GM19193 (cell line): ENCODE measurements around the gene ICAM2.
A peak's percentile ranks its signal among the peaks of the same experiment; 100 is the strongest.

Source experiments
- POLR2A ChIP-seq: IDR thresholded peaks from 4 replicates; pipeline ENCODE4 v1.6.1; 2011; ENCODE audit not compliant: insufficient read depth, insufficient read length; ENCODE audit errors: extremely low read depth

The ICAM2 gene

DNA sequence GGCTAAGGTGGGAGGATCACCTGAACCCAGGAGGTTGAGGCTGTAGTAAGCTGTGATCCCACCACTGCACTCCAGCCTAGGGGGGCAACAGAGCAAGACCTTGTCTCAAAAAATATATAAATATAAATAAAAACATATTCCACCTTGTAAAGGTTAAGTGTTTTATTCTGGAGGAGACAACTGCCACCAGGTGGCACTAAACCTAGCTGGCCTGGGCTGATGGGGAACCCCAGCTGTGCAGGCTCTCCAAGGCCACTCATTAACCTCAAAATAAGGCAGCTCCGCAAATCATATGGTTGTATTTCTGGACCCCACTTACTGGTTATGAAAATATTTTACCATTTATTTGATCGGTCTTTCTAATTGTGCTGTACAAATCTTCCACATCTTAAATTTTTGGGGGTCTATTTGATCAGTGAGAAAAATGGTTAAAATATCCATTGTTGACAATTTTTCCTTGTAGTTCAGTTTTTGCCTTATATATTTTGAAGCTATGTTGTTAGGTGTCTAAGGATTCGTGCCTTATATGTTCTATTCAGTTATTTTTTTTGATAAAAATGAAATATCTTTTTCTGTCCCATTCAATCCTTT lies 8.5 kb upstream of the ICAM2 start:
- TF ChIP-seq POLR2A = no peak

GRCh38 chr17:64025732-64026294 lies 5.4 kb upstream of the ICAM2 start:
- peak; percentile 23 for TF ChIP-seq POLR2A

DNA sequence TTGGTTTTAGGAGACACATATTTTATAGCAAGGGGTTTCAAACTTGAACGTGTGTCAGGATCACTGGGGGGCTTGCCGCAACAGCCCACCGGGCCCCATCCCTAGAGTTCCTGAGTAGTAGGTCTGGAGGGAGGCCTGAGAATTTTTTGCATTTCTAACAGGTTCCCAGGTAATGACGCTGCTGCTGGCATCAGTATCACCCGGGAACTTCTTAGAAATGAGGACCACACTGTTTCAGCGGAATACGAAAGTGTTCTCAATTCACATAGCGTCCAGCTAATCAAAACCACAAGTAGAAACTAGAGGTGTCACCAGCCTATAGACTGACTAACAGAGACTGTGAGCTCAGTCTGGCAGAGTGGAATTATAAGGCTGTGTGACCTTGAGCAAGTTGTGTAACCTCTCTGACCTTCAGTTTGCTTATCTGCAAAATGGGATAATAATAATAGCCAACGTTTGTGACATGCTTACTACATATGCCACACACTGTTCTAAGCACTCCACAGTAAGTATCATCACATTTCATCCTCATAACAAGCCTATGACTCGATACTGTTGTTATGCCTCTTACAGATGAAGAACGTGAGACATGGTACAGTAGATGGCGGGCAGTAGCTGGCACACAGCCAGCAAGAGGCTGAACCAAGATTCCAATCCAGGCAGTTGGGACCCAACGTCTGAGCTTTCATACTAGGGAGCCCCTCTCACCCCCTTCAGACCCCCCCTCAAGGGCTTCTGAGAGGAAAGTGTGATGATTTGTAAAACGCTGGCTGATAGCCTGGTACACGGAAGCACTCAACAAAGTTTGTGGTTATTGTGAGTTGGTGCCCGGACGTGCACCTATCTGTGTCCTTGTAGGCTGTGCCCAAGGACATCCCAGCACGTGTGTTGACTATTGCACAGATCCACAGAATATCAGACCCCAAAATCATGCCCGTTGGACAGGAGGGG lies 4.6 kb upstream of the ICAM2 start:
- TF ChIP-seq POLR2A = no peak

DNA sequence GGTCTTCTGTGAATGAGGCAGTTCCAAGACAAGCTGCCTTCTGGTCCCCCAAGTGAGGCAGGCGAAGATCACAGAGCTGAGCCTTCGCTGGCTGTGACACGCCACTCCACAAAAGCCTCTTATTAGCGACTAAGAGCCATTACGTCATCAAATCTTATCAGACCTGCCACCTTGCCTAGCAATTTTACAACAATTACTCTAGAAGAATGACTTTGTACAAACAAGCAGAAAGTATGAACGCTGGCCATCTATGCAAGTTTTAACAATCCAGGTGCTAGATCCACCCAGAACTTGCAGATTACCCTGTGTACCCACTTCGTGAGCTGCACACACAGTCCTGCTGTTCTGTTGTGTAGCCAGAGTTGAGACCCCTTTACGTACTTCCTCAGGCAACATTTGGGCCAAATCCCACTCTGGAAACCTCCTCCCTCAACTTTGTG lies 3.8 kb upstream of the ICAM2 start:
- no peak for TF ChIP-seq POLR2A

GRCh38 chr17:64022611-64023063 lies 2.2 kb upstream of the ICAM2 start:
- no peak for TF ChIP-seq POLR2A

DNA sequence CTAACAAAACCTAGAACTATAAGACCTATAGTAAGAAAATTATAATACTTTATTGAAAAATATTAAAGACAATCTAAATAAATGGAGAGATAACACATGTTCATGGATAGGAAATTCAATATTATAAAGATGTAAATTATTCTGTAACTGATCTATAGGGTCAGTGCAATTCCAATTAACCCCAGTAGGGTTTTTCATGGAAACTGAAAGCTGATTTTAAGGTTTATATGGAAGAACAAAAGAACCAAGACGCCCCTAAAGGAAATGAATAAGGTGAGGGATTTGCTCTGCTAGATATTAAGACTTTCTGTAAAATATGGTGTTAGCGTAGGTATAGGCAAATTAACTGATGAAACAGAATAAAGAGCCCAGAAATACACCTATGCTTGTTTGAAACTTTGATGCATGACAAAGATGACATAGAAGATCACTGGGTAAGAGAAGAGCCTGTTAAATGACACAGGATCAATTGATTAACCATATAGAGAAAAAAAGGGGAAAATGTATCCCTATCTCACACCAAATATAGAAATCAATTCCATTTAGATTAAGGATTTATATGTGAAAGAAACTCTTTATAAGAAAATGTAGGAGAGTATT lies 3.0 kb downstream of the ICAM2 start:
- no peak for TF ChIP-seq POLR2A

GRCh38 chr17:64016974-64017373 lies 3.5 kb downstream of the ICAM2 start:
- no peak for TF ChIP-seq POLR2A

DNA sequence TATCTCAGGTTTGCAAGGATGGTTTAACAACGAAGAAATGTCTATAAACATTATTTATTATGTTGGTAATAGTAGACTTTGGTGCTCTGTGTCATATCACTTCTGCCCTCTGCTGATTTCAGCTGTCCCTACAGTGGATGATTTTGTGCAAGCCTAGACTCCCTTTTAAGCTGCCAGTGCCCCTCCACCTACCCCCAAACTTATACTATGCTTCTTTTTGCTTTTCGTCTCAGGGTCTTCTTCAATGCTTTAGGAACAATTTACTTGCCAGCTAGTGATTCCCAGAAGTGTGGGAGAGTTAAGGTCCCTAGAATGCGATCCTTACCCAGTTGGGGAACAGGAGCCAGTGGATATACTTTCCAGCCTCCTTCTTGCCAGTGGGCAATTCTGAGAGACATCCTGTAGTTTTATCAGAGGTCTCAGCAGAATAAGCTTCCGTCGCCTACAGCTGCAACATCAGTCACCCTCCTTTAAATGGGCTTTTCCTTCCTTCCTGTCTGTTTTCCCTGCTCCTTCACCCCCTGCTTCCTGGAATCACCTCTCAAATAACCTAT lies 4.1 kb downstream of the ICAM2 start:
- TF ChIP-seq POLR2A = no peak

GRCh38 chr17:64015447-64015846 lies 5.0 kb downstream of the ICAM2 start:
- TF ChIP-seq POLR2A = no peak

DNA sequence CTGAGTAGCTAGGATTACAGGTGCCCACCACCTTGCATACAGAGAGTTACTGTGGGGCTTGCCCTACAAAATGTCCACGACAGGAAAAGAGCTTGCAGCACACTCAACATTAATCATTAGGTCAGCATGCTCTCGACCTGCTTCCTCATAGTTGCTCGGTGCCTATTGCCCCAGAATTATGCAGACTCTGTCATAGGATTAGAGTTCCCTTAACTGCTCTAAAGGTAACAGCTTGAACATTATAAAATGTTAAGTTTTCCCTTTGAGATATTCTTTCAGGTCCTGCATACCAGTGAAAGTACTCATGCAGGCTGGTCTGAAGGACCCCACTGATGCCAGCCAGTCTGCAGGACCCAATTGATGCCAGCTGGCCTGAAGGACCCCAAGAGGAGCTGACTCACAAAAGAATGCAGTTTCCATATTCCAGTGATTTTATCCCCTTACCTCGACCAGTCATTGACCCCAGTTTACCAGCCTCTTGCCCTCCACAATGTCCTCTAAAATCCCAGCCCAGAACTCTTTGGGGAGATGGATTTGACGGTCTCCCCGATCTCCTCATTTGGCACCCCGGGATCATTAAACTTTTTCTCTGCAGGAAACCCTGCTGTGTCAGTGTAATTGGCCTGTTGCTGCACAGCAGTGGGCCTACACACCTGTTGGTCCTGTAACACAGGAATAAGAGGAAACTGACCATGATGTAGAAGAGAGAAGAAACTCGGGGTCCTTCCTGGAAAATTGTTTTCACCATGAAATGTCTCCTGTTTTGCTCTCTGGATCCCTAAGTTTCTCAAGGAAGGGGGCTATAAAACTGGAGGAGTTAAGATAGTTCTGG lies 10.6 kb downstream of the ICAM2 start:
- TF ChIP-seq POLR2A = no peak

- no peak for TF ChIP-seq POLR2A
Observed at GRCh38 chr17:64008830-64009229, 11.6 kb downstream of the ICAM2 start.

DNA sequence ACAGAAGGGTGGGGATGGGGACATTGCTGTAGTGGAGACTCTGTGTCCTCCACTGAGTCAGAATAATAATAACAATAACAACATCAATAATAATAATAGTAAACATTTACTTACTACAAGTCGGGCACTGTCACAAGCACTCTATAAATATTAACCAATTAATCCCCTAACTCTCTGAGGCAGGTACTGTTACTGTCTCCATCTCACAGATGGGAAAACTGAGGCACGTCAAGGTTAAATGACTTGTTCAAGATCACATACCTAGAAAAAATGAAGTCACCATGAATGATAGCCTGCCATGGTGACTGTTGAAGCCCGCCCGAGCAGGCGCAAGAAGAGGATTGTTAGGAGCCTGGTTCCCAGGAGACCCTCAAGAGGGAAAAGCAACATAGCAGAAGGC lies 12.1 kb downstream of the ICAM2 start:
- TF ChIP-seq POLR2A = no peak

DNA sequence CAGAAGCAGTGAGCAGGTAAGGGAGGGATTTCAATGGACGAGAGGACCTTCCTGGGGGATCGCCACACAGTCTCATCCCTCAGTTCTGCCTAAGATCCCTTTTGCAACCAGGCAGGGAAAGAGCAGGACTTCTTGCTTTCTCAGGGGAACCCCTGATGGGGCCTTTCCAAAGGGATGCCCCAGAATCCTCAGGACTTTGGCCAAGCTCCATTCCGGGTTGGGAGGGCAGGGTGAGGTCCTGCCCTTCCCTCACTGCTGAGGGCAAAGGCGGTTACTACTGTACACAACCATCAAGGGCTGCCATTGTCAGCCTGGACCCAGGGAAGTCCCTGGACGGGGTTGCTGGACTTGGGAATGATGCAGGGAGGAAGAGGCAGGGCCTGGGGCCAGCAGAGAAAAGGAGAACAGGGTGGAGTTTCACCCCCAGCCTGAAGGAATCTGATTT lies 12.6 kb downstream of the ICAM2 start:
- TF ChIP-seq POLR2A = no peak

- no peak for TF ChIP-seq POLR2A
Observed at GRCh38 chr17:64006361-64007088, 13.9 kb downstream of the ICAM2 start.

GRCh38 chr17:64005734-64006167 lies 14.7 kb downstream of the ICAM2 start:
- no peak for TF ChIP-seq POLR2A
